ENCODE results near the gene MGME1.

DNA sequence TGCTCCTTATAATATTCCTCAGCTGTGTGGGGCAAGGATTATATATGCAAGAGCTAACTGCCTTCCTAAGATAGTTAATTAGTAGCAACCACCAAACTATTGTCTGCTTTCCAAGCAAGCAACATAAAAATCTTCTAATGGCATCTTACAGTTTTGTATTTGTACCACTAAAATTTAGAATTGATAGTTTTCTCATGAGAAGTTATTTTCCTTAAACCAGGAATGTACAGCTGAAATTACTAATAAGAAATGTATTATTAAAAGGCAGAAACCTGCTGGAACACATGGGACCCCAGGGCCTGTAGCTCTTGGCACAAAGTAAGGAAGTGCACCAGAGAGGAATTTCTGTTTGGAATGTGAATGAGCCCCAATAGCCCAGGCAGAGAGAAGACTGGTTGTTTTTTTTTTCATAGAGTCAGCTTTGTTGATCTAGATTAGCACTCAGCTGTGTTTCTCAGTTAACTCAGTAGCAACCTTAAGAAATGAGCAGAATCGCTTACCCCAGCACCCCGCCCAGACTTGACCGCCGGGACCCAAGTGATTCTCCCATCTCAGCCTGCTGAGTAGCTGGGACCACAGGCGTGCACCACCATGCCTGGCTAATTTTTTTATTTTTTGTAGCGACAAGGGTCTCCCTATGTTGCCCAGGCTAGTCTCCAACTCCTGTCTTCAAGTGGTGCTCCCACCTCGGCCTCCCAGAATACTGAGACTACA is 2.6 kb downstream of the MGME1 start:
- TF ChIP-seq CTCF (IDR thresholded peaks at IDR 0.05): no peak
- no peak for TF ChIP-seq POLR2A (IDR thresholded peaks at IDR 0.05)
